GM12875 (cell line): ENCODE data around the gene NUPR1.
"Not testable (repeated sequence)": the region's sequence is repeated elsewhere in the genome, so short reads cannot be mapped to it uniquely, and the experiment has no call there.

ENCODE experiments used
- H3K4me3 ChIP-seq: one replicate; pipeline ENCODE4 v1.5.1; 2011; ENCODE audit warnings: low read depth, low read length, control low read depth
- CTCF ChIP-seq: IDR thresholded peaks from 2 replicates; pipeline ENCODE4 v1.5.1; 2011; ENCODE audit warnings: low read depth, mild to moderate bottlenecking, control low read depth, inconsistent platforms, low read length, moderate library complexity, borderline replicate concordance; ENCODE audit not compliant: insufficient read depth

NUPR1 gene

DNA sequence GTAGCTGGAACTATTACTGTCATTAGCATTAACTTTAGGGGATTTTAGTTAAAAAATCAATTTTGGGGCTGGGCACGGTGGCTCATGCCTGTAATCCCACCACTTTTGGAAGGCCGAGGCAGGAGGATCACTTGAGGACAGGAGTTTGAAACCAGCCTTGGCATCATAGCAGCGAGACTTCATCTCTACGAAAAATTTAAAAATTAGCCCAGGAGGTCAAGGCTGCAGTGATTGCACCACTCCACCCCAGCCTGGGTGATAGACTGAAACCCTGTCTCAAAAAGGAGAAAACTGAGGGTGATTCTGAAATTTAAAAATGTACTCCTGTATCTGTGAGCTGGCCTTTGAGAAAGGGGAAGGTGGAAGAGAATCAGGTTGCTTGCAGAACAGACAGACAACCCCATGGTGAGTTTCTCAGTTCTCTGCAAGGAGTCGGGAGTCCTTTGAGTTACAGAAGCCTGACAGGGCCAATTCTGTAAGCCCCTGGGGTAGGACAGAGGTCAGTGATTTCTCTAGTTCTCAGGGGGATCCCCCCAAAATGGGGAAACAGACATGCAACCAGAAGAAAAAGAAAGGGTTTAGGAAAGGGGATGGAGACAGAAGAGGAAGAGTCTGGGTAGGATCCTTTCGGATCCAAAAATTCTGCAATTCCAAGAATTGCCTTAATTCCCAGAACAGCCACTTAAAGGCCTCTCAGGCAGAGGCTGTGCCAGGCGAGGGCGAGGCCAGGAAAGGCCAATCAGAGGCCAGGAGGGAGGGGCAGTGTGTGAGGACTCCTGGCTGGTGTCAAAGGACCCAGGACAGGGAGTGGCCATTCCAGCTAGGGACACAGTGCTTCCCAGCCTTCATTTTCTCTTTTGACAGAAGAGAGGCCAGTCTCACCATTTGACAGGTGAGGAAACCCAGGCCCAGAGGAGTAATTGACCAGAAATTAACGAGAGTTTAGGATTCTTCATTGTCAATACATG lies 6.7 kb downstream of the NUPR1 start:
- H3K4me3 ChIP-seq, result no peak overlapping the region
- no peak for TF ChIP-seq CTCF

DNA sequence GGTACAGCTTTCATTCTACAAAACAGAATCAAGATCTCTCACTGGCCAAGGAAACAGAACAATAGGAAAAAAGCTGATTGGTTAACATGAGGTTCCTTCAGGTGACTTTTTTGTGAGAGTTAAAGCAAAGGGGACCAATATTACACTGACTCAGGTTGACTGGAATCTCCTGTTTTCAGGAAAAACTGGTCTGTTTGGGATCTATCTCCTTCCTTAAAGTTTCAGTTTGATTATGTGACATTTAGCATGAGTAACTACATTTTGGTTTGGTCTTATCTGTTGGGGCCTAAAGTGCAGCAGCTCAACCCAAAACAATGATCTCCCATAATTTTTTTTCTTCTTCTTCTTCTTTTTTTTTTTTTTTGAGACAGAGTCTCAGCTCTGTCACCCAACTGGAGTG lies 9.7 kb downstream of the NUPR1 start:
- no peak for TF ChIP-seq CTCF
- H3K4me3 ChIP-seq, result no peak overlapping the region

DNA sequence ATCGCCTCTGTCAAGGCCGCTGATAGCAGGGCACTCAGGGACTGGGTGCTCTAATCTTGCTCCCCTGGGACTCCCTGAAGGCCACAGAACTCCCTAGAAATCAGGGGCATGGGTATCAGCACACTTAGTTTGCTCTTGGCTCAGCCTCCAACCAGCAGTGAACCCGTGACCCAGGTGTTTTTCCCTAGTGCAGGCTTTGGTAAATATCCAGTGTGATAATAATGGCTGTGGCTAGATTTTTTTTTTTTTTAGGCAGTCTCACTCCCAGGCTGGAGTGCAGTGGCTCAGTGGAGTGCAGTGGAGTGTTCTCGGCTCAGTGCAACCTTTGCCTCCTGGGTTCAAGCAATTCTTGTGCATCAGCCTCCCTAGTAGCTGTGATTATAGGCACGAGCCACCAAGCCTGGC lies 10.3 kb downstream of the NUPR1 start:
- H3K4me3 ChIP-seq, result no peak overlapping the region
- TF ChIP-seq CTCF, result no peak

- no peak overlapping the region for H3K4me3 ChIP-seq
- no peak for TF ChIP-seq CTCF
These were observed 10.8 kb downstream of the NUPR1 start for GRCh38 chr16:28527985-28528384.

DNA sequence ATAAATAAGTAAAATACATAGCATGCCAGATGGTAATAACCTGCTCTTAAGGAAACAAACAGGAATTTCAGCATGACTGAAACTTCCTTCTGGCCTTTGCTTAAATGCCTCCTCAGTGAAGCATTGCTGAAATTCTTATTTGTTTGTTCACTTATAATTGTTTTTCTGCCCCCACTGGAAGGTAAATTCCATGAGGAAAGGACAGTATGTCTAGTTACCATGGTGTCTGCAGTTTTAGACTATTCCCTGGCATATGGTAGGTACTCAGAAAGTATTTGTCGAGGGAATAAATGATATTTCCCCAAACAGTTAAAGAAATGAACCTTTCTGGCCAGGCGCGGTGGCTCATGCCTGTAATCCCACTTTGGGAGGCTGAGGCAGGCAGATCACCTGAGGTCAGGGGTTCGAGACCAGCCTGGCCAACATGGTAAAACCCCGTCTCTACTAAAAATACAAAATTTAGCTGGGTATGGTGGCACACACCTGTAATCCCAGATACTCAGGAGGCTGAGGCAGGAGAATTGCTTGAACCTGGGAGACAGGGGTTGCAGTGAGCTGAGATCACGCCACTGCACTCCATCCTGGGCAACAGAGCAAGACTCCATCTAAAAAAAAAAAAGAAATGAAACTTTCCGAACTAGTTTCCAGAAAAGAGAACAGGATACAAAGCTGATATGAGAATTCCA lies 11.5 kb downstream of the NUPR1 start:
- H3K4me3 ChIP-seq, result not testable (repeated sequence)

GRCh38 chr16:28526201-28527099 lies 12.3 kb downstream of the NUPR1 start:
- no peak for TF ChIP-seq CTCF
- no peak overlapping the region for H3K4me3 ChIP-seq

- H3K4me3 ChIP-seq, result no peak overlapping the region
- TF ChIP-seq CTCF, result no peak
These were observed 14.0 kb downstream of the NUPR1 start for GRCh38 chr16:28524681-28525171.
